A549 (cell line): ENCODE data around the gene IQGAP2. TPM values are rescaled to one million over a fixed set of nuclear protein-coding genes. Genes with fewer than 3 reads are reported as not detected.

ENCODE experiments used
- ATAC-seq, 2 experiments: fragments of 200-7000 bp in 1 of 2; fragments of >200 bp in 1 of 2; cut with Nextera tagmentation in 1 of 2; cut with Tn5 transposase in 1 of 2; 3 replicates each; pipeline versions ENCODE4 v1.8.0 to v1.9.1; 2018 to 2020; ENCODE audit warnings: mild to moderate bottlenecking in 1 of 2, moderate library complexity in 1 of 2
- CTCF ChIA-PET: fragments of 300-600 bp; sonication (Branson Sonifier 250); formaldehyde crosslinking; extraction: SDS; loops from one replicate; lab custom pipeline; 2021; ENCODE audit warnings: antibody characterized with exemption, inconsistent platforms; lab: Yijun Ruan, JAX
- POLR2A ChIA-PET: fragments of 350-600 bp; formaldehyde crosslinking; extraction: SDS; loops from one replicate; lab custom pipeline; 2021; ENCODE audit warnings: antibody characterized with exemption, inconsistent platforms; lab: Yijun Ruan, JAX
- DNase-seq, 2 experiments: peaks; one replicate each; pipeline versions ENCODE4 v3.0.0 to v3.0.0-alpha.2; 2011 to 2016; ENCODE audit warnings: low read depth in 1 of 2, low spot score in 1 of 2
- FAIRE-seq: peaks from 2 replicates; lab custom pipeline; 2011; peaks lifted over from hg19 to GRCh38; lab: Jason Lieb, UNC
- H3K27ac ChIP-seq, 2 experiments: fragments of >200 bp; sonication (Bioruptor Twin); formaldehyde crosslinking; 3 replicates each; pipeline ENCODE4 v1.5.1; 2016 to 2017
- H3K4me1 ChIP-seq: fragments of >200 bp; sonication (Bioruptor Twin); formaldehyde crosslinking; 3 replicates; pipeline ENCODE4 v1.6.1; 2016
- H3K4me2 ChIP-seq: fragments of >200 bp; sonication (Bioruptor Twin); formaldehyde crosslinking; 3 replicates; pipeline ENCODE4 v1.6.1; 2016
- H3K4me3 ChIP-seq: fragments of >200 bp; sonication (Bioruptor Twin); formaldehyde crosslinking; 3 replicates; pipeline ENCODE4 v1.5.1; 2016
- H3K9me3 ChIP-seq: fragments of >200 bp; sonication (Bioruptor Twin); formaldehyde crosslinking; 3 replicates; pipeline ENCODE4 v1.6.1; 2016
- BHLHE40 ChIP-seq: IDR thresholded peaks from 2 replicates; pipeline ENCODE4 v1.6.1; 2012; ENCODE audit warnings: low read depth, low read length, inconsistent platforms
- CEBPB ChIP-seq, 2 experiments: fragments of >200 bp in 1 of 2; sonication (Bioruptor Twin) in 1 of 2; formaldehyde crosslinking in 1 of 2; IDR thresholded peaks; 2 replicates each; pipeline ENCODE4 v1.6.1; 2012 to 2016
- CHD4 ChIP-seq: fragments of 200-600 bp; sonication (generic); IDR thresholded peaks from 2 replicates; pipeline ENCODE4 v1.6.1; 2016; ENCODE audit warnings: antibody characterized with exemption, mild to moderate bottlenecking, borderline replicate concordance
- CTCF ChIP-seq: fragments of >200 bp; sonication (Bioruptor Twin); formaldehyde crosslinking; IDR thresholded peaks from 3 replicates; pipeline ENCODE4 v1.5.1; 2016
- E2F6 ChIP-seq: IDR thresholded peaks from 2 replicates; pipeline ENCODE4 v1.6.1; 2012; ENCODE audit warnings: low read depth, borderline replicate concordance
- FOSL2 ChIP-seq, 2 experiments: fragments of 450-650 bp in 1 of 2; fragments of >200 bp in 1 of 2; sonication (Bioruptor Twin) in 1 of 2; formaldehyde crosslinking; IDR thresholded peaks; 2 replicates each; pipeline versions ENCODE4 v1.5.0 to v1.6.1; 2016 to 2020; ENCODE audit warnings: mild to moderate bottlenecking in 1 of 2, moderate library complexity in 1 of 2
- GATA3 ChIP-seq: IDR thresholded peaks from 2 replicates; pipeline ENCODE4 v1.6.1; 2012; ENCODE audit warnings: borderline replicate concordance
- HEYL ChIP-seq: fragments of 250-450 bp; sonication (Bioruptor Pico); IDR thresholded peaks from 2 replicates; pipeline ENCODE4 v1.8.0; 2021; ENCODE audit warnings: mild to moderate bottlenecking, moderate library complexity
- HOXA7 ChIP-seq: fragments of 250-450 bp; sonication (Bioruptor Pico); IDR thresholded peaks from 2 replicates; pipeline ENCODE4 v1.5.0; 2020; ENCODE audit warnings: mild to moderate bottlenecking, moderate library complexity
- HOXB13 ChIP-seq: fragments of 250-450 bp; sonication (Bioruptor Pico); IDR thresholded peaks from 2 replicates; pipeline ENCODE4 v1.5.0; 2020; ENCODE audit warnings: low read depth, mild to moderate bottlenecking, moderate library complexity
- JUNB ChIP-seq: fragments of >200 bp; sonication (Bioruptor Twin); formaldehyde crosslinking; IDR thresholded peaks from 2 replicates; pipeline ENCODE4 v1.6.1; 2016
- MAFK ChIP-seq: fragments of 450-650 bp; IDR thresholded peaks from 2 replicates; pipeline ENCODE4 v1.6.1; 2014; ENCODE audit not compliant: partially characterized antibody
- NFE2L2 ChIP-seq: fragments of 150-350 bp; conservative IDR thresholded peaks from 2 replicates; pipeline ENCODE4 v1.6.1; 2014; ENCODE audit warnings: low read length
- NR3C1 ChIP-seq: fragments of >200 bp; sonication (Bioruptor Twin); formaldehyde crosslinking; IDR thresholded peaks from 3 replicates; pipeline ENCODE4 v1.6.1; 2017
- PHF8 ChIP-seq: fragments of 200-600 bp; sonication (generic); IDR thresholded peaks from 2 replicates; pipeline ENCODE4 v1.6.1; 2016; ENCODE audit warnings: low read depth, mild to moderate bottlenecking, antibody characterized with exemption, moderate library complexity, borderline replicate concordance
- POLR2A ChIP-seq: IDR thresholded peaks from 2 replicates; pipeline ENCODE4 v1.6.1; 2012; ENCODE audit warnings: mild to moderate bottlenecking, low read length
- RARB ChIP-seq: fragments of 250-450 bp; sonication (Bioruptor Pico); IDR thresholded peaks from 2 replicates; pipeline ENCODE4 v1.8.0; 2021; ENCODE audit warnings: mild to moderate bottlenecking, moderate library complexity
- REST ChIP-seq: fragments of 200-600 bp; sonication (generic); IDR thresholded peaks from 2 replicates; pipeline ENCODE4 v1.6.1; 2016; ENCODE audit warnings: antibody characterized with exemption, mild to moderate bottlenecking, moderate library complexity
- TP53 ChIP-seq: fragments of 250-450 bp; sonication (Bioruptor Pico); IDR thresholded peaks from 2 replicates; pipeline ENCODE4 v1.5.0; 2021; ENCODE audit warnings: mild to moderate bottlenecking, moderate library complexity
- USF2 ChIP-seq: fragments of 450-650 bp; IDR thresholded peaks from 2 replicates; pipeline ENCODE4 v1.6.1; 2014; ENCODE audit warnings: antibody characterized with exemption
- ZNF302 ChIP-seq: fragments of 250-450 bp; sonication (Bioruptor Pico); IDR thresholded peaks from 2 replicates; pipeline ENCODE4 v1.9.0; 2021; ENCODE audit warnings: inconsistent platforms, mild to moderate bottlenecking, moderate library complexity
- ZSCAN20 ChIP-seq: fragments of 250-450 bp; sonication (Bioruptor Pico); IDR thresholded peaks from 2 replicates; pipeline ENCODE4 v1.8.0; 2022; ENCODE audit warnings: mild to moderate bottlenecking, moderate library complexity
- WGBS: methylation state at CpG from one replicate; pipeline ENCODE4 v1.1.6; 2017; ENCODE audit errors: missing lambda C conversion rate; 5-methylcytosine and 5-hydroxymethylcytosine counted together
- polyA plus RNA-seq, 4 experiments: library from polyadenylated mRNA; depleted of rRNA in 3 of 4; stranded (reverse); fragments of >200 nt; fragmentation: RNase III in 1 of 4; extraction: RNeasy Plus Mini Kit Qiagen cat#74134 plus additional on column Dnase treatment in 1 of 4; gene quantifications; 2 replicates in 3 of 4; 3 replicates in 1 of 4; pipeline ENCODE4 v1.2.3, GENCODE V29; 2011 to 2017

The IQGAP2 gene
- polyA plus RNA-seq, 2 of the 4 experiments (the other 2 are of a cell fraction) = 5.3 to 10.1 TPM

- FAIRE-seq (no peak), ATAC-seq (no peak), DNase-seq (no peak)
- ChIA-PET CTCF (interaction anchor here (0.6 to 1.8 kb wide), 3 partner anchors 36 to 168 kb away, joined by 3 to 7 read pairs (median 5); no protein-coding TSS in a partner anchor), POLR2A (no interaction called here)
- no peaks in the 10 kb centered on the region for H3K9me3 ChIP-seq
- H3K4me2 ChIP-seq = no peak overlapping the region
- no peak overlapping the region for H3K4me3 ChIP-seq
- TF ChIP-seq NFE2L2 = no peak
- TF ChIP-seq ZNF302 (CRISPR knock-in tag) = no peak
- TF ChIP-seq PHF8 = no peak
- no peak for TF ChIP-seq ZSCAN20 (CRISPR knock-in tag)
- no peak for TF ChIP-seq RARB
- no peak for TF ChIP-seq REST
- no peak for TF ChIP-seq FOSL2 (IDR thresholded peaks at IDR 0.05)
- no peak for TF ChIP-seq FOSL2 (CRISPR knock-in tag; IDR thresholded peaks at IDR 0.05)
- TF ChIP-seq NR3C1 = no peak
- no peak for TF ChIP-seq BHLHE40
- no peak for TF ChIP-seq CTCF
- TF ChIP-seq CHD4 = no peak
- no peak for TF ChIP-seq HOXA7 (CRISPR knock-in tag)
- TF ChIP-seq MAFK = no peak
- TF ChIP-seq JUNB = no peak
- no peak for TF ChIP-seq GATA3
- TF ChIP-seq POLR2A = no peak
- TF ChIP-seq, all 56 proteins: peak for 0
- Histone ChIP-seq H3K27ac (no peak overlapping the region), H3K4me1 (no peaks in the 10 kb centered on the region)
- 61% methylated on average over 2 of the region's 2 CpGs for WGBS
Observed at GRCh38 chr5:76637490-76637889, 234.4 kb downstream of the IQGAP2 start.

- no peak overlapping the region for H3K4me2 ChIP-seq
- CTCF ChIA-PET = interaction anchor here (0.6 to 1.8 kb wide), 5 partner anchors 21 to 136 kb away, joined by 3 to 7 read pairs (median 4); no protein-coding TSS in a partner anchor
- ATAC-seq = no peak
Observed at GRCh38 chr5:76638479-76638878, 235.4 kb downstream of the IQGAP2 start.

More at GRCh38 chr5:76638479-76638878, 235.4 kb downstream of the IQGAP2 start:
- DNase-seq = no peak
- Histone ChIP-seq H3K4me3 (no peak overlapping the region), H3K27ac (no peak overlapping the region), H3K4me1 (no peaks in the 10 kb centered on the region), H3K9me3 (no peaks in the 10 kb centered on the region)
- POLR2A ChIA-PET = no interaction called here
- 91% methylated on average over 1 of the region's 1 CpG for WGBS
- no peak for FAIRE-seq
- no peak for TF ChIP-seq HEYL (CRISPR knock-in tag)
- TF ChIP-seq TP53 = no peak
- TF ChIP-seq CTCF = no peak
- TF ChIP-seq CEBPB (IDR thresholded peaks at IDR 0.05) = no peak
- no peak for TF ChIP-seq POLR2A
- TF ChIP-seq NR3C1 = no peak
- TF ChIP-seq HOXB13 (CRISPR knock-in tag) = no peak
- TF ChIP-seq USF2 = no peak
- no peak for TF ChIP-seq E2F6
- TF ChIP-seq, all 56 proteins: peak for 0
